Measurements from ENCODE around the gene VPS37B. TPM values are rescaled to one million over a fixed set of nuclear protein-coding genes. Genes with fewer than 3 reads are reported as not detected.

Gene VPS37B
- total RNA-seq, 1 donor = 78.3 TPM

- no peaks in the 10 kb centered on the region for H3K27me3 ChIP-seq (ENCODE audit: insufficient read depth, low read length)
- no peaks in the 10 kb centered on the region for H3K4me1 ChIP-seq (ENCODE audit: insufficient read depth, low read length)
- H3K9me3 ChIP-seq (ENCODE audit: low read depth, low read length) = no peaks in the 10 kb centered on the region
- no peak overlapping the region for H3K4me3 ChIP-seq (ENCODE audit: low read length)
Observed at GRCh38 chr12:122848471-122849351, 47.2 kb downstream of the VPS37B start.

GRCh38 chr12:122847921-122848421, 48.0 kb downstream of the VPS37B start:
- Histone ChIP-seq H3K9me3 (ENCODE audit: low read depth, low read length) (no peaks in the 10 kb centered on the region), H3K4me1 (ENCODE audit: insufficient read depth, low read length) (no peaks in the 10 kb centered on the region), H3K27me3 (ENCODE audit: insufficient read depth, low read length) (no peaks in the 10 kb centered on the region), H3K4me3 (ENCODE audit: low read length) (no peak overlapping the region)

GRCh38 chr12:122847516-122847836, 48.4 kb downstream of the VPS37B start:
- Histone ChIP-seq H3K9me3 (ENCODE audit: low read depth, low read length) (no peaks in the 10 kb centered on the region), H3K27me3 (ENCODE audit: insufficient read depth, low read length) (no peaks in the 10 kb centered on the region), H3K4me1 (ENCODE audit: insufficient read depth, low read length) (no peaks in the 10 kb centered on the region), H3K4me3 (ENCODE audit: low read length) (no peak overlapping the region)

GRCh38 chr12:122846622-122847515, 49.1 kb downstream of the VPS37B start:
- Histone ChIP-seq H3K4me1 (ENCODE audit: insufficient read depth, low read length) (no peaks in the 10 kb centered on the region), H3K27me3 (ENCODE audit: insufficient read depth, low read length) (no peaks in the 10 kb centered on the region), H3K9me3 (ENCODE audit: low read depth, low read length) (no peaks in the 10 kb centered on the region), H3K4me3 (ENCODE audit: low read length) (no peak overlapping the region)

DNA sequence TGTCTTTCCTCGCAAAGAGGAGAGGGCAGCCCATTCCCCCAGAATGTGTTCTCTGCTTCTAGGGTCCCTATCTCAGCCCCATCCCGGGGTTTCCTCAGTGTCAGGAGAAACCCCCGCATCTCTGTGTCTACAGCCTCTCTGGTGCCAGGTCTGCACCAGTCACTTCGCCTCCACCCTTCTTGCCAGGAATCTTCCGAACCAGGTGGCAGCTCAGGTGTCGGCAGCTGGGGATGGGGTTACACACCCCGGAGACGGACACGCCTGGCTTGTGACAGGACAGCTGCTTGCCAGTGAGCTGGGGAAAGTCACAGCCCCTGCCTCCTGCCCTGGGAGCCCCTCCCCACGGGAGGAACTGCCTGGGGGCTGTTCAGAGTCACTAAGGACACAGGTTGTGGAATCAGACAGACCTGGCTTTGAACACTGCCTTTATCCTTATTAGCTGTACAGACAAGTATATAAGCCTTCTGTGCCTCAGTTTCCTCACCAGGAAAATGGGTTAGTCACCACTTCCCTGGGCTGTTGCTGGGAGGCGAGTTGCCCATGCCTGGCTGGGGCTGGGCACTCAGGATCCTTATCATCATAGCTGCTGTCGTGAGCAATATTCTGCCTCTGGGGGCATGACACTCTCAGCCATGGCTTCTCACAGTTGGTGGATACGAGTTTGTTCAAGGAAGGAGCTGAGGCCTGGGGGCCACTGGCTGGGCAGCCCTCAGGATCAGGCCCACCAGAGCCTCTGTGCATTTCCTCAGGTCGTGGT, 49.9 kb downstream of the VPS37B start:
- no peaks in the 10 kb centered on the region for H3K27me3 ChIP-seq (ENCODE audit: insufficient read depth, low read length)
- no peak overlapping the region for H3K4me3 ChIP-seq (ENCODE audit: low read length)
- no peaks in the 10 kb centered on the region for H3K4me1 ChIP-seq (ENCODE audit: insufficient read depth, low read length)

GRCh38 chr12:122845041-122845864, 50.7 kb downstream of the VPS37B start:
- Histone ChIP-seq H3K27me3 (ENCODE audit: insufficient read depth, low read length) (no peaks in the 10 kb centered on the region), H3K4me1 (ENCODE audit: insufficient read depth, low read length) (no peaks in the 10 kb centered on the region), H3K9me3 (ENCODE audit: low read depth, low read length) (no peaks in the 10 kb centered on the region), H3K4me3 (ENCODE audit: low read length) (no peak overlapping the region)

More for the DNA sequence above, 49.9 kb downstream of the VPS37B start:
- H3K9me3 ChIP-seq (ENCODE audit: low read depth, low read length) = no peaks in the 10 kb centered on the region

DNA sequence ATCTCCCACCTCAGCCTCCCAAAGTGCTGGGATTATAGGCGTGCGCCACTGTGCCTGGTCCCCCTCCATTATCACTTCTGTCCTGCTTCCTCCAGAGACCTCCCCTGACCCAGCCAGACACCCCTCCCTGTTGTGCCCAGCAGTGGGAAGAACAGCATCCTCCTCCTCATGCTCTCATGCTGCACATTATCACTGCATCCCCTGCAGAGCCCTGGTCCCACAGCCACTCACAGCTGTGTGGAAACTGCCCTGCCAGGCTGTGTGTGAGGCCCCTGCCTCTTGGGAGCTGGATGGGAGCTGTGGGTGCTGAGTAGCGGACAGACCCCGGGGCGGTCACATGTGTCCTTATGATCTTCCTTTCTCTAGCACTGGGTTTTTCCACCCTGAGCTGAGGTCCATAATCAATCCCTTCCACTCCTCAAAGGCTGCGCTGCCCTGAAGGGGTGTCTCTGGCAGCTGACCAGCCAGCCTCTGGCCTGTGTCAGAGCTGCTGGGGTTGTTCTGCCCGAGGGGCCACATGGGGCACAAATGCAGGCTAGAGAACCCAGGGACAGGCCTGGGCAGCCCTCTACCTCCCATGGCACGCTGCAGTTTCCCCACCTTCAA, 51.5 kb downstream of the VPS37B start:
- no peak overlapping the region for H3K4me3 ChIP-seq (ENCODE audit: low read length)
- H3K27me3 ChIP-seq (ENCODE audit: insufficient read depth, low read length) = no peaks in the 10 kb centered on the region
- no peaks in the 10 kb centered on the region for H3K9me3 ChIP-seq (ENCODE audit: low read depth, low read length)
- no peaks in the 10 kb centered on the region for H3K4me1 ChIP-seq (ENCODE audit: insufficient read depth, low read length)

- Histone ChIP-seq H3K4me1 (ENCODE audit: insufficient read depth, low read length) (no peaks in the 10 kb centered on the region), H3K27me3 (ENCODE audit: insufficient read depth, low read length) (no peaks in the 10 kb centered on the region), H3K9me3 (ENCODE audit: low read depth, low read length) (no peaks in the 10 kb centered on the region), H3K4me3 (ENCODE audit: low read length) (no peak overlapping the region)
Observed at GRCh38 chr12:122843455-122843854, 52.5 kb downstream of the VPS37B start.

GRCh38 chr12:122842505-122843405, 53.2 kb downstream of the VPS37B start:
- Histone ChIP-seq H3K27me3 (ENCODE audit: insufficient read depth, low read length) (no peaks in the 10 kb centered on the region), H3K9me3 (ENCODE audit: low read depth, low read length) (no peaks in the 10 kb centered on the region), H3K4me1 (ENCODE audit: insufficient read depth, low read length) (peaks cover 4% of the 10 kb centered on the region), H3K4me3 (ENCODE audit: low read length) (no peak overlapping the region)

GRCh38 chr12:122841544-122842321, 54.2 kb downstream of the VPS37B start:
- H3K4me1 ChIP-seq (ENCODE audit: insufficient read depth, low read length) = peaks cover 14% of the 10 kb centered on the region

DNA sequence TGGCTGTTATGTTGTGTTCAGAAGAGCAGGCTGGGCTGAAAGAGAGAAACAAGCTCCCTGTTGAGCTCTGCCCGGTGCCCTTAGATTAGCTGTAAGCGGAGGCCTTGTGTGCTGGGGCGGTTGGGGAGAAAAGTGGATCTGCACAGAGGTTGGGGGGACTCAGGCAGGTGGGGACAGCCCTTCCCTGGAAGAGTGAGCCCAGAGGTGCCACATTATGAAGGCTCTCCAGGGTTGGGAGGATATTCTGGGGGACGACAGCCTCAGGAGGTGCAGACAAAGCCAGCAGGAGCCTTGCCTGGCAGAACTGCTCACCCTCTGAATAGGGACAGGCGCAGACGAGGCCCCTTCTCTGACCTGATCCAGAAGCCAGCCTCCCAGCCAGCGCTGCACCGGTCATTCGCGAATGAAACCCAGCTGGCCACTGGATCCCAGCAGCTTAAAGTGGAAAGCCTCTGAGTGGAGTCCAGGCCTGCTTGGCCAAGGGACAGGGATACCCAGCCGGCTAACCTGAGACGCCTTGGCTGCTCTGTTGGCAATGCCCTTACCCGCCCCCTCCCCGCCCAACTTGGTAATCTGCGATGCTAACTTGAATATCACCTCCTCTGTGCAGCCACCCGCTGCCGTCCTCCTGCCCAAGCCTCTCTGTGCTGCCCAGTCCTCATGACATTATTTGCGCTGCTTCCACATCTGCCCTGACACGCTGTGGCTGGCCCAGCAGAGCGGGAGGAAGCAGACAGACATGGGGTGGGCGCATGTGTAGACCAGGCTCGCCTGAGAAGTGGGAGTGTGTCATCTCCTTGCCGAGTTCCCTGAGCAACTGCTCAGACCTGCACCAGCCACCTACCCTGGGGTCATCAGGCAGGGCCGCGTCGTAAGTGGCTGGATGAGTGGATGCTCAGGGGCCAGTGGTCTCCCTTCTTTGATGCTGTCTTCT, 55.1 kb downstream of the VPS37B start:
- peaks cover 23% of the 10 kb centered on the region for H3K4me1 ChIP-seq (ENCODE audit: insufficient read depth, low read length)
- H3K27me3 ChIP-seq (ENCODE audit: insufficient read depth, low read length) = no peaks in the 10 kb centered on the region
- H3K4me3 ChIP-seq (ENCODE audit: low read length) = no peak overlapping the region
- H3K9me3 ChIP-seq (ENCODE audit: low read depth, low read length) = no peaks in the 10 kb centered on the region

More at GRCh38 chr12:122841544-122842321, 54.2 kb downstream of the VPS37B start:
- no peaks in the 10 kb centered on the region for H3K27me3 ChIP-seq (ENCODE audit: insufficient read depth, low read length)
- no peak overlapping the region for H3K4me3 ChIP-seq (ENCODE audit: low read length)
- no peaks in the 10 kb centered on the region for H3K9me3 ChIP-seq (ENCODE audit: low read depth, low read length)
